Transverse colon (tissue), 4 donors: ENCODE measurements around the gene LIG1.

Experiments used
- EP300 ChIP-seq: sonication (generic); formaldehyde crosslinking; IDR thresholded peaks from one replicate; pipeline ENCODE4 v1.6.1; 2017; ENCODE audit warnings: antibody characterized with exemption, low read depth
- POLR2A ChIP-seq: fragments of 450-650 bp; IDR thresholded peaks from one replicate; pipeline ENCODE4 v1.6.1; 2016; ENCODE audit warnings: antibody characterized with exemption, mild to moderate bottlenecking, moderate library complexity
- POLR2AphosphoS5 ChIP-seq, 3 donors: sonication (generic); formaldehyde crosslinking; IDR thresholded peaks; one replicate each; pipeline ENCODE4 v1.6.1; 2016; ENCODE audit warnings: antibody characterized with exemption in 3 of 3
- TF ChIP-seq, protein P1 (sequence below), 5 experiments: fragments of 200-600 bp in 3 of 5; fragments of 450-650 bp in 2 of 5; sonication (generic) in 3 of 5; IDR thresholded peaks; 1 replicate in 2 of 5; 2 replicates in 3 of 5; pipeline ENCODE4 v1.5.1; 2016 to 2017; ENCODE audit warnings: antibody characterized with exemption in 5 of 5, inconsistent platforms in 3 of 5, mild to moderate bottlenecking in 2 of 5, moderate library complexity in 1 of 5

DNA sequence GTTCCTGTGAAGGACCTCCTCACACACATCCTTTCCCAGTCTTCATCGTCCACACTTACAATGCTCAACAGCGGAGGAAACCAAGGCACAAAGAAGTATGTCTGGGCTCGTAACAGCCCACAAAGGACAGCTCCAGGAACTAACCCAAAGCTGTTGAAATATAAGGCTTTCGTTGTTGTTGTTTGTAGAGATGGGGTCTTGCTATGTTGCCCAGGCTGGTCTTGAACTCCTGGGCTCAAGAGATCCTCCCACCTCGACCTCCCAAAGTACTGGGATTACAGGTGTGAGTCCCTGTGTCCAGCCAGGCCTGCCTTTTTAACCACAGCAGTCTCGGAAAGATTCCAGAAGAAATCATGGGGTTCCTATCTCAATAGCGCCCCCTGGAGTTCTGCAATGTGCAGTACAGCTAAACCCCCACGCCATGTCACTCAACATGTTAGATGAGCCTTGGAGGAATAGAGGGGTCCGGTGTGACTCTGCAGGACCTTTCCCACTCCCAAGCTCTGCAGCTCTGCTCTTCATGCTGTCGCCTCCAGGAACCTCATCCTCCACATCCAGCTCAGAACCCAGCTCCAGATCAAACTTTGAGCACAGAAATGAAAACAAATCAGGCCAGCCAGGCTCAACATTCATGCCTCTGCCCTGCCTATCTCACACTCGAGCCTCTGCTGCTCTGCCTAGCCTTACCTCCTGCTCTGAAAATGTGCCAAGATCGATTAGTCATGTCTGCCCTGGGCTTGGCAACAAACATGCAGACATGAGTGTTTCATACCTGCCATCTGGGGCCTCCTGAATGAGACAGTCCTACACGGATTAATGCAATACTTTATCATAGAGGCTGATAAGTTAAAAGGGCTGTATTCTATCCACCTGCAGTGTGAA, 67.0 kb downstream of the LIG1 start:
- TF ChIP-seq POLR2AphosphoS5 (IDR thresholded peaks at IDR 0.05) (no peak), POLR2A (no peak), EP300 (no peak)
- TF ChIP-seq, protein P1, sequence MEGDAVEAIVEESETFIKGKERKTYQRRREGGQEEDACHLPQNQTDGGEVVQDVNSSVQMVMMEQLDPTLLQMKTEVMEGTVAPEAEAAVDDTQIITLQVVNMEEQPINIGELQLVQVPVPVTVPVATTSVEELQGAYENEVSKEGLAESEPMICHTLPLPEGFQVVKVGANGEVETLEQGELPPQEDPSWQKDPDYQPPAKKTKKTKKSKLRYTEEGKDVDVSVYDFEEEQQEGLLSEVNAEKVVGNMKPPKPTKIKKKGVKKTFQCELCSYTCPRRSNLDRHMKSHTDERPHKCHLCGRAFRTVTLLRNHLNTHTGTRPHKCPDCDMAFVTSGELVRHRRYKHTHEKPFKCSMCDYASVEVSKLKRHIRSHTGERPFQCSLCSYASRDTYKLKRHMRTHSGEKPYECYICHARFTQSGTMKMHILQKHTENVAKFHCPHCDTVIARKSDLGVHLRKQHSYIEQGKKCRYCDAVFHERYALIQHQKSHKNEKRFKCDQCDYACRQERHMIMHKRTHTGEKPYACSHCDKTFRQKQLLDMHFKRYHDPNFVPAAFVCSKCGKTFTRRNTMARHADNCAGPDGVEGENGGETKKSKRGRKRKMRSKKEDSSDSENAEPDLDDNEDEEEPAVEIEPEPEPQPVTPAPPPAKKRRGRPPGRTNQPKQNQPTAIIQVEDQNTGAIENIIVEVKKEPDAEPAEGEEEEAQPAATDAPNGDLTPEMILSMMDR (IDR thresholded peaks at IDR 0.05): peak; percentile 63 to 77 (median 74)
